Activated B cell treated with CpG ODN at 0.5 μM for 24 hours (primary cell): ENCODE data around the gene KCNN1. TPM values are rescaled to one million over a fixed set of nuclear protein-coding genes. Genes with fewer than 3 reads are reported as not detected.

Source experiments
- ATAC-seq: fragments of 200-7000 bp; cut with Tn5 transposase; one replicate; pipeline ENCODE4 v1.10.0; 2021; ENCODE audit warnings: low read depth, mild to moderate bottlenecking, moderate library complexity
- CTCF ChIA-PET: fragments of 350-600 bp; sonication (Branson Sonifier 250); formaldehyde crosslinking; loops from one replicate; lab custom pipeline; 2021; ENCODE audit warnings: antibody characterized with exemption; lab: Charles Lee
- POLR2A ChIA-PET: fragments of 350-600 bp; sonication (Branson Sonifier 250); formaldehyde crosslinking; loops from one replicate; lab custom pipeline; 2021; ENCODE audit warnings: antibody characterized with exemption; lab: Charles Lee
- DNase-seq: peaks from one replicate; pipeline ENCODE4 v3.0.0; 2022
- H3K27ac Mint-ChIP-seq: one replicate; pipeline ENCODE4 v1.8.0; 2020; ENCODE audit warnings: mixed read lengths
- H3K27me3 Mint-ChIP-seq: one replicate; pipeline ENCODE4 v1.8.0; 2021; ENCODE audit warnings: mixed read lengths
- H3K36me3 Mint-ChIP-seq: one replicate; pipeline ENCODE4 v1.8.0; 2021; ENCODE audit warnings: low read depth, mixed read lengths
- H3K4me1 Mint-ChIP-seq: one replicate; pipeline ENCODE4 v1.8.0; 2021; ENCODE audit warnings: mixed read lengths
- H3K4me3 Mint-ChIP-seq: one replicate; pipeline ENCODE4 v1.8.0; 2020; ENCODE audit warnings: mild to moderate bottlenecking, mixed read lengths
- H3K9me3 Mint-ChIP-seq: one replicate; pipeline ENCODE4 v1.8.0; 2020; ENCODE audit warnings: mixed read lengths
- CTCF ChIP-seq: fragments of 200-600 bp; IDR thresholded peaks from one replicate; pipeline ENCODE4 v1.8.0; 2022; ENCODE audit warnings: antibody characterized with exemption, mild to moderate bottlenecking
- intact Hi-C: fragments of 100-400 bp; cut with micrococcal nuclease; formaldehyde crosslinking; loops from one replicate; pipeline ENCODE4 v1.15.1; 2024
- total RNA-seq: library from RNA; stranded (reverse); gene quantifications from 2 replicates; pipeline ENCODE4 v1.2.3, GENCODE V29; 2022

The KCNN1 gene
- total RNA-seq, 1 donor from 2014 or later = not detected

- DNase-seq (peak; percentile 83), ATAC-seq (peak; percentile 61)
- Mint-ChIP-seq H3K36me3 (peaks cover 53% of the 10 kb centered on the region), H3K9me3 (no peaks in the 10 kb centered on the region), H3K27me3 (no peaks in the 10 kb centered on the region), H3K4me1 (peaks cover 40% of the 10 kb centered on the region), H3K4me3 (peak overlapping the region; percentile 93), H3K27ac (peak overlapping the region; percentile 92)
- TF ChIP-seq CTCF = peak; percentile 84
- POLR2A ChIA-PET = interaction anchor here (0.6 to 23.7 kb wide), 26 partner anchors 16 to 421 kb away, joined by 3 to 779 read pairs (median 6); partner anchors contain the start of genes IL12RB1, JUND, MAST3 and MPV17L2
- CTCF ChIA-PET = interaction anchor here (0.8 to 3.4 kb wide), 13 partner anchors 9 to 247 kb away, joined by 3 to 91 read pairs (median 5); partner anchors contain the start of gene MAST3
- intact Hi-C loops = loop anchor here (1.0 to 10.0 kb wide), 5 partner anchors 38 to 252 kb away; partner anchors contain the start of gene FCHO1
These were observed 40.4 kb downstream of the KCNN1 start for GRCh38 chr19:18007044-18007916.

GRCh38 chr19:18007917-18008673, 41.2 kb downstream of the KCNN1 start, which contains the start of gene ARRDC2:
Gene ARRDC2 (plus strand): TSS chr19:18008170. CDS start chr19:18008311, 141 bp downstream.
- no peaks in the 10 kb centered on the region for H3K9me3 Mint-ChIP-seq
- POLR2A ChIA-PET = interaction anchor here (0.6 to 23.7 kb wide), 26 partner anchors 8 to 420 kb away, joined by 3 to 779 read pairs (median 6); partner anchors contain the start of genes IL12RB1, JUND, MAST3 and MPV17L2
- intact Hi-C loops = loop anchor here (1.0 to 10.0 kb wide), 7 partner anchors 13 to 253 kb away; partner anchors contain the start of gene FCHO1
- peaks cover 39% of the 10 kb centered on the region for H3K4me1 Mint-ChIP-seq
- H3K27ac Mint-ChIP-seq = peak within 1 kb of the TSS; percentile 92
- no peak for TF ChIP-seq CTCF
- peaks cover 58% of the 10 kb centered on the region for H3K36me3 Mint-ChIP-seq
- ATAC-seq (peak; percentile 86), DNase-seq (peak; percentile 78)
- H3K27me3 Mint-ChIP-seq = no peaks in the 10 kb centered on the region
- peak within 1 kb of the TSS; percentile 93 for H3K4me3 Mint-ChIP-seq
- CTCF ChIA-PET = interaction anchor here (0.7 to 3.4 kb wide), 11 partner anchors 8 to 283 kb away, joined by 3 to 91 read pairs (median 5); no protein-coding TSS in a partner anchor

- Mint-ChIP-seq H3K4me1 (peaks cover 42% of the 10 kb centered on the region), H3K27me3 (no peaks in the 10 kb centered on the region), H3K9me3 (no peaks in the 10 kb centered on the region), H3K27ac (peak overlapping the region; percentile 80), H3K36me3 (peaks cover 65% of the 10 kb centered on the region), H3K4me3 (peak overlapping the region; percentile 93)
- ChIA-PET CTCF (interaction anchor here (2.5 to 3.4 kb wide), 2 partner anchors 36 to 51 kb away, joined by 16 to 91 read pairs; no protein-coding TSS in a partner anchor), POLR2A (interaction anchor here (1.2 to 23.7 kb wide), 17 partner anchors 8 to 420 kb away, joined by 3 to 779 read pairs (median 9); partner anchors contain the start of genes IL12RB1, MAST3, MPV17L2 and PIK3R2)
- no peak for DNase-seq
- intact Hi-C loops = loop anchor here (1.0 to 10.0 kb wide), 3 partner anchors 12 to 254 kb away; partner anchors contain the start of gene FCHO1
- TF ChIP-seq CTCF = no peak
- no peak for ATAC-seq
These were observed 41.9 kb downstream of the KCNN1 start for GRCh38 chr19:18008814-18009213.

GRCh38 chr19:18009412-18010066, 42.6 kb downstream of the KCNN1 start:
- Mint-ChIP-seq H3K4me3 (peak overlapping the region; percentile 93), H3K9me3 (no peaks in the 10 kb centered on the region), H3K4me1 (peaks cover 49% of the 10 kb centered on the region), H3K36me3 (peaks cover 72% of the 10 kb centered on the region), H3K27me3 (no peaks in the 10 kb centered on the region), H3K27ac (peak overlapping the region; percentile 80)
- no peak for TF ChIP-seq CTCF
- ChIA-PET CTCF (no interaction called here), POLR2A (interaction anchor here (0.5 to 23.7 kb wide), 6 partner anchors 9 to 101 kb away, joined by 4 to 779 read pairs (median 98); no protein-coding TSS in a partner anchor)
- intact Hi-C loops = loop anchor here (10.0 kb wide), 1 partner anchor 255 kb away; the partner anchor contains the start of gene FCHO1
- ATAC-seq = no peak
- no peak for DNase-seq
